DND-41 (cell line): ENCODE data around the gene BMP7.

ENCODE experiments used
- ATAC-seq: fragments of 200-7000 bp; cut with Tn5 transposase; 3 replicates; pipeline ENCODE4 v1.9.1; 2021; ENCODE audit warnings: low read depth; ENCODE audit not compliant: insufficient read depth
- DNase-seq: peaks from one replicate; pipeline ENCODE4 v3.0.0-alpha.2; 2020
- H2AFZ ChIP-seq: 2 replicates; pipeline ENCODE4 v1.6.0; 2012; ENCODE audit warnings: low read depth, low read length
- H3K27ac ChIP-seq: 2 replicates; pipeline ENCODE4 v1.5.1; 2012; ENCODE audit warnings: low read length, inconsistent platforms
- H3K27me3 ChIP-seq: fragments of 200-600 bp; sonication (generic); 2 replicates; pipeline ENCODE4 v1.6.0; 2012; ENCODE audit warnings: low read length, mild to moderate bottlenecking, inconsistent platforms; ENCODE audit not compliant: insufficient read depth, poor library complexity
- H3K36me3 ChIP-seq: 2 replicates; pipeline ENCODE4 v1.5.1; 2012; ENCODE audit warnings: low read length, inconsistent platforms; ENCODE audit not compliant: insufficient read depth
- H3K4me1 ChIP-seq: 2 replicates; pipeline ENCODE4 v1.5.1; 2012; ENCODE audit warnings: mild to moderate bottlenecking, low read length; ENCODE audit not compliant: insufficient read depth
- H3K4me2 ChIP-seq: 2 replicates; pipeline ENCODE4 v1.6.0; 2012; ENCODE audit warnings: mild to moderate bottlenecking, moderate library complexity, low read length, inconsistent platforms; ENCODE audit not compliant: insufficient read depth
- H3K4me3 ChIP-seq, 2 experiments: fragments of 200-600 bp in 1 of 2; shearing (Covaris generic) in 1 of 2; 2 replicates each; pipeline ENCODE4 v1.5.1; 2012 to 2016; ENCODE audit warnings: inconsistent platforms in 2 of 2, low read length in 2 of 2, mild to moderate bottlenecking in 2 of 2, low read depth in 1 of 2, moderate library complexity in 1 of 2
- H3K79me2 ChIP-seq: 2 replicates; pipeline ENCODE4 v1.6.0; 2012; ENCODE audit warnings: low read length, inconsistent platforms; ENCODE audit not compliant: insufficient read depth
- H3K9ac ChIP-seq: 2 replicates; pipeline ENCODE4 v1.6.0; 2012; ENCODE audit warnings: low read depth, mild to moderate bottlenecking, inconsistent platforms, low read length, moderate library complexity
- H3K9me3 ChIP-seq: 2 replicates; pipeline ENCODE4 v1.5.1; 2012; ENCODE audit warnings: low read length, moderate library complexity, mild to moderate bottlenecking, inconsistent platforms; ENCODE audit not compliant: insufficient read depth, severe bottlenecking
- H4K20me1 ChIP-seq: 2 replicates; pipeline ENCODE4 v1.6.0; 2012; ENCODE audit warnings: low read length; ENCODE audit not compliant: insufficient read depth
- EZH2 ChIP-seq: IDR thresholded peaks from 3 replicates; pipeline ENCODE4 v1.6.1; 2012; ENCODE audit warnings: borderline replicate concordance, low read depth, mild to moderate bottlenecking, moderate library complexity, low read length, inconsistent platforms; ENCODE audit not compliant: severe bottlenecking
- TF ChIP-seq, protein P1 (sequence below): IDR thresholded peaks from 2 replicates; pipeline ENCODE4 v1.5.1; 2012; ENCODE audit warnings: borderline replicate concordance, low read length, moderate library complexity, mild to moderate bottlenecking; ENCODE audit not compliant: poor library complexity, severe bottlenecking; ENCODE audit errors: extremely low read depth

BMP7 gene

GRCh38 chr20:57223648-57224489 is 42.6 kb downstream of the BMP7 start:
- no peak overlapping the region for H3K27ac ChIP-seq

DNA sequence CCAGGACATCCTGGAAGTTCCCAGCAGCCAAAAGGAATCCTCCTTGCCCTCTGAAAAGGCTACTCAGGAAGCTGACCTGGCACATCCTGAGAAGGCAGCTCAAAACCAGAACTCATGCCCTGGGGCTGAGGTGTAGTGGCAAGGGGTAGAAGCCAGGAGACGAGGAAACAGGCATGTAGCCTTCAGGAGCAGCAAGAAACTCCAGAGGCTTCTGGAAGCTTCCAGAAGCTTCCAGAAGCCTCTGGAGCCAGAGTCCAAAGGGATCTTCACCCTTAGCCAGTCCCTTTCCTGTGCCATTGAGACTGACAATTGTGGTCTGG is 43.9 kb downstream of the BMP7 start:
- peaks cover 5% of the 10 kb centered on the region; the same call in 1 of the 2 replicates for H4K20me1 ChIP-seq
- TF ChIP-seq, protein P1, sequence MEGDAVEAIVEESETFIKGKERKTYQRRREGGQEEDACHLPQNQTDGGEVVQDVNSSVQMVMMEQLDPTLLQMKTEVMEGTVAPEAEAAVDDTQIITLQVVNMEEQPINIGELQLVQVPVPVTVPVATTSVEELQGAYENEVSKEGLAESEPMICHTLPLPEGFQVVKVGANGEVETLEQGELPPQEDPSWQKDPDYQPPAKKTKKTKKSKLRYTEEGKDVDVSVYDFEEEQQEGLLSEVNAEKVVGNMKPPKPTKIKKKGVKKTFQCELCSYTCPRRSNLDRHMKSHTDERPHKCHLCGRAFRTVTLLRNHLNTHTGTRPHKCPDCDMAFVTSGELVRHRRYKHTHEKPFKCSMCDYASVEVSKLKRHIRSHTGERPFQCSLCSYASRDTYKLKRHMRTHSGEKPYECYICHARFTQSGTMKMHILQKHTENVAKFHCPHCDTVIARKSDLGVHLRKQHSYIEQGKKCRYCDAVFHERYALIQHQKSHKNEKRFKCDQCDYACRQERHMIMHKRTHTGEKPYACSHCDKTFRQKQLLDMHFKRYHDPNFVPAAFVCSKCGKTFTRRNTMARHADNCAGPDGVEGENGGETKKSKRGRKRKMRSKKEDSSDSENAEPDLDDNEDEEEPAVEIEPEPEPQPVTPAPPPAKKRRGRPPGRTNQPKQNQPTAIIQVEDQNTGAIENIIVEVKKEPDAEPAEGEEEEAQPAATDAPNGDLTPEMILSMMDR, result no peak
- TF ChIP-seq EZH2, result no peak
- no peak overlapping the region for H3K4me3 ChIP-seq
- H3K4me2 ChIP-seq, result no peak overlapping the region
- H3K4me1 ChIP-seq, result no peaks in the 10 kb centered on the region
- H3K79me2 ChIP-seq, result no peaks in the 10 kb centered on the region
- no peaks in the 10 kb centered on the region for H3K9me3 ChIP-seq
- H3K36me3 ChIP-seq, result no peaks in the 10 kb centered on the region
- H2AFZ ChIP-seq, result no peak overlapping the region
- H3K9ac ChIP-seq, result no peak overlapping the region
- DNase-seq (no peak), ATAC-seq (no peak)
- H3K27ac ChIP-seq, result no peak overlapping the region
- peaks cover 16% of the 10 kb centered on the region for H3K27me3 ChIP-seq

More at GRCh38 chr20:57223648-57224489, 42.6 kb downstream of the BMP7 start:
- no peaks in the 10 kb centered on the region for H3K4me1 ChIP-seq
- no peak for ATAC-seq
- DNase-seq, result no peak
- H3K9ac ChIP-seq, result no peak overlapping the region
- no peak overlapping the region for H3K4me3 ChIP-seq
- TF ChIP-seq, protein P1, result peak; percentile 32
- TF ChIP-seq EZH2, result no peak
- no peak overlapping the region for H3K4me2 ChIP-seq
- peaks cover 23% of the 10 kb centered on the region for H3K27me3 ChIP-seq
- H3K36me3 ChIP-seq, result no peaks in the 10 kb centered on the region
- no peaks in the 10 kb centered on the region for H3K9me3 ChIP-seq
- H4K20me1 ChIP-seq, result peaks cover 5% of the 10 kb centered on the region; the same call in 1 of the 2 replicates
- H3K79me2 ChIP-seq, result no peaks in the 10 kb centered on the region
- H2AFZ ChIP-seq, result no peak overlapping the region

- H3K27me3 ChIP-seq, result peaks cover 16% of the 10 kb centered on the region
- no peak overlapping the region for H3K9ac ChIP-seq
- H3K36me3 ChIP-seq, result no peaks in the 10 kb centered on the region
- no peak overlapping the region for H3K4me3 ChIP-seq
- no peaks in the 10 kb centered on the region for H3K79me2 ChIP-seq
- H3K27ac ChIP-seq, result no peak overlapping the region
- TF ChIP-seq, protein P1, result no peak
- no peak for TF ChIP-seq EZH2
- H3K4me1 ChIP-seq, result no peaks in the 10 kb centered on the region
- DNase-seq, result no peak
- no peak overlapping the region for H3K4me2 ChIP-seq
- no peak for ATAC-seq
- H4K20me1 ChIP-seq, result peaks cover 5% of the 10 kb centered on the region; the same call in 1 of the 2 replicates
- H3K9me3 ChIP-seq, result no peaks in the 10 kb centered on the region
- H2AFZ ChIP-seq, result no peak overlapping the region
These were observed 44.4 kb downstream of the BMP7 start for GRCh38 chr20:57221916-57222630.
